GM12878 (cell line): ENCODE measurements around the gene NFAM1. TPM values are rescaled to one million over a fixed set of nuclear protein-coding genes. Genes with fewer than 3 reads are reported as not detected.

Source experiments
- ATAC-seq: fragments of 200-7000 bp; cut with Tn5 transposase; 3 replicates; pipeline ENCODE4 v1.9.1; 2020; ENCODE audit warnings: mild to moderate bottlenecking, moderate library complexity
- BruUV-seq: library from RNA; stranded (reverse); fragments of 400-500 nt; replicated peaks from 2 replicates; lab custom pipeline; 2021; lab: Mats Ljungman, UMichigan
- CTCF ChIA-PET: fragments of 300-600 bp; sonication (Branson Sonifier 250); formaldehyde crosslinking; extraction: SDS; loops from one replicate; lab custom pipeline; 2021; ENCODE audit warnings: inconsistent platforms; lab: Yijun Ruan, JAX
- POLR2A ChIA-PET: fragments of 350-600 bp; formaldehyde crosslinking; extraction: SDS; loops from one replicate; lab custom pipeline; 2021; ENCODE audit warnings: inconsistent platforms; lab: Charles Lee
- RAD21 ChIA-PET: fragments of 300-600 bp; sonication (Branson Sonifier 250); formaldehyde crosslinking; loops from one replicate; lab custom pipeline; 2023; ENCODE audit warnings: antibody characterized with exemption; ENCODE audit not compliant: unreplicated experiment; lab: Charles Lee
- SMC1A ChIA-PET: fragments of 300-600 bp; sonication (Branson Sonifier 250); formaldehyde crosslinking; loops from one replicate; lab custom pipeline; 2023; ENCODE audit not compliant: unreplicated experiment, uncharacterized antibody; lab: Charles Lee
- DNase-seq: peaks from one replicate; pipeline ENCODE4 v3.0.0-alpha.2; 2011; ENCODE audit warnings: low read depth, low spot score
- FAIRE-seq: peaks from 3 replicates; lab custom pipeline; 2011; peaks lifted over from hg19 to GRCh38; lab: Jason Lieb, UNC
- H2AFZ ChIP-seq: 2 replicates; pipeline ENCODE4 v1.6.0; 2011; ENCODE audit warnings: low read depth, low read length, control low read depth; ENCODE audit not compliant: control insufficient read depth
- H3K27ac ChIP-seq: 2 replicates; pipeline ENCODE4 v1.5.1; 2011; ENCODE audit warnings: control low read depth; ENCODE audit not compliant: control insufficient read depth, insufficient read depth
- H3K27me3 ChIP-seq, 2 experiments: replicated peaks in 1 of 2; 2 replicates each; pipeline versions ENCODE4 v1.6.0 to v1.6.1; 2011; ENCODE audit warnings: low read length in 1 of 2; ENCODE audit not compliant: control insufficient read depth in 2 of 2, insufficient read depth in 2 of 2
- H3K36me3 ChIP-seq, 2 experiments: 2 replicates each; pipeline ENCODE4 v1.5.1; 2011; ENCODE audit warnings: low read length in 1 of 2; ENCODE audit not compliant: control insufficient read depth in 2 of 2, insufficient read depth in 2 of 2
- H3K4me1 ChIP-seq: 2 replicates; pipeline ENCODE4 v1.6.1; 2011; ENCODE audit warnings: mild to moderate bottlenecking, low read length, moderate library complexity, mixed read lengths; ENCODE audit not compliant: control insufficient read depth, insufficient read depth
- H3K4me2 ChIP-seq: 2 replicates; pipeline ENCODE4 v1.6.0; 2011; ENCODE audit warnings: control low read depth; ENCODE audit not compliant: control insufficient read depth, insufficient read depth
- H3K4me3 ChIP-seq: fragments of 200-600 bp; sonication (generic); 2 replicates; pipeline ENCODE4 v1.5.1; 2016
- H3K79me2 ChIP-seq: 2 replicates; pipeline ENCODE4 v1.6.0; 2011; ENCODE audit warnings: low read length; ENCODE audit not compliant: control insufficient read depth, insufficient read depth
- H3K9ac ChIP-seq: 2 replicates; pipeline ENCODE4 v1.8.0; 2011; ENCODE audit warnings: low read length, control low read depth, mixed read lengths; ENCODE audit not compliant: control insufficient read depth, insufficient read depth
- H3K9me3 ChIP-seq: replicated peaks from 3 replicates; pipeline ENCODE4 v1.5.1; 2011; ENCODE audit warnings: mild to moderate bottlenecking, low read length; ENCODE audit not compliant: control insufficient read depth, insufficient read depth
- H4K20me1 ChIP-seq: 2 replicates; pipeline ENCODE4 v1.6.0; 2011; ENCODE audit not compliant: control insufficient read depth, insufficient read depth
- BCLAF1 ChIP-seq: fragments of 450-650 bp; IDR thresholded peaks from 2 replicates; pipeline ENCODE4 v1.6.1; 2017; ENCODE audit warnings: antibody characterized with exemption, mild to moderate bottlenecking, moderate library complexity
- CBX5 ChIP-seq: sonication (generic); IDR thresholded peaks from 2 replicates; pipeline ENCODE4 v1.6.1; 2016; ENCODE audit warnings: low read depth, moderate library complexity, mild to moderate bottlenecking, inconsistent platforms
- CREM ChIP-seq: IDR thresholded peaks from 2 replicates; pipeline ENCODE4 v1.6.1; 2014; ENCODE audit warnings: antibody characterized with exemption, low read depth
- DPF2 ChIP-seq: fragments of 450-650 bp; IDR thresholded peaks from 2 replicates; pipeline ENCODE4 v1.6.1; 2017; ENCODE audit warnings: mild to moderate bottlenecking
- FOXM1 ChIP-seq: IDR thresholded peaks from 2 replicates; pipeline ENCODE4 v1.6.1; 2012; ENCODE audit warnings: low read depth, mild to moderate bottlenecking, inconsistent platforms, low read length, moderate library complexity
- JUNB ChIP-seq: IDR thresholded peaks from 2 replicates; pipeline ENCODE4 v1.6.1; 2016; ENCODE audit warnings: antibody characterized with exemption, mild to moderate bottlenecking
- NFIC ChIP-seq: IDR thresholded peaks from 2 replicates; pipeline ENCODE4 v1.6.1; 2012; ENCODE audit warnings: low read depth, mild to moderate bottlenecking, inconsistent platforms, low read length, moderate library complexity
- NKRF ChIP-seq: fragments of 450-650 bp; conservative IDR thresholded peaks from 2 replicates; pipeline ENCODE4 v1.6.1; 2017; ENCODE audit warnings: mild to moderate bottlenecking, moderate library complexity
- NR2C1 ChIP-seq: fragments of 450-650 bp; IDR thresholded peaks from 2 replicates; pipeline ENCODE4 v1.6.1; 2017; ENCODE audit warnings: antibody characterized with exemption, mild to moderate bottlenecking, moderate library complexity
- PML ChIP-seq: IDR thresholded peaks from 2 replicates; pipeline ENCODE4 v1.6.1; 2012; ENCODE audit warnings: low read length, inconsistent platforms
- PRDM15 ChIP-seq: fragments of 450-650 bp; formaldehyde crosslinking; IDR thresholded peaks from 2 replicates; pipeline ENCODE4 v1.4.0; 2020; ENCODE audit warnings: mild to moderate bottlenecking, moderate library complexity
- RELA ChIP-seq: fragments of 450-650 bp; IDR thresholded peaks from 2 replicates; pipeline ENCODE4 v1.8.0; 2014; ENCODE audit warnings: borderline replicate concordance; ENCODE audit not compliant: partially characterized antibody
- RUNX3 ChIP-seq: IDR thresholded peaks from 2 replicates; pipeline ENCODE4 v1.6.1; 2012; ENCODE audit warnings: low read length, inconsistent platforms
- SMC3 ChIP-seq: IDR thresholded peaks from 2 replicates; pipeline ENCODE4 v1.6.1; 2011; ENCODE audit warnings: low read length, improper control_type of control experiment, borderline replicate concordance
- TCF7 ChIP-seq: IDR thresholded peaks from 2 replicates; pipeline ENCODE4 v1.6.1; 2014; ENCODE audit warnings: antibody characterized with exemption, borderline replicate concordance
- ZNF384 ChIP-seq: IDR thresholded peaks from 2 replicates; pipeline ENCODE4 v1.6.1; 2012; ENCODE audit warnings: low read depth, mild to moderate bottlenecking, low read length, improper control_type of control experiment, borderline replicate concordance
- WGBS: methylation state at CpG from one replicate; pipeline ENCODE4 v1.1.6; 2016; ENCODE audit warnings: low lambda C conversion rate; ENCODE audit not compliant: insufficient replicate concordance, insufficient coverage; ENCODE audit errors: missing lambda C conversion rate; 5-methylcytosine and 5-hydroxymethylcytosine counted together
- in situ Hi-C: fragments of 300-500 bp; cut with MboI; formaldehyde crosslinking; loops from 9 replicates; pipeline ENCODE4 v1.14.3; 2018; ENCODE audit warnings: mixed read lengths
- intact Hi-C: fragments of 100-400 bp; cut with micrococcal nuclease; formaldehyde crosslinking; loops from one replicate; pipeline ENCODE4 v1.14.2; 2022; ENCODE audit not compliant: unreplicated experiment
- polyA plus RNA-seq, 11 experiments: library from polyadenylated mRNA; depleted of rRNA in 4 of 11; unstranded in 6 of 11; stranded (reverse) in 5 of 11; fragments of >200 nt; fragmentation: Nextera tagmentation in 4 of 11; fragmentation: Illumina TruSeq in 1 of 11; extraction: Ambion mirVana in 4 of 11; extraction: Trizol in 1 of 11; gene quantifications; 1 replicate in 1 of 11; 2 replicates in 10 of 11; pipeline versions ENCODE4 v1.2.1 to v1.2.3, GENCODE V29; 2011 to 2016; ENCODE audit warnings: inconsistent platforms in 2 of 11, missing spikeins in 2 of 11, low read depth in 1 of 11
- total RNA-seq, 4 experiments: library from RNA; depleted of rRNA in 3 of 4; stranded (reverse); fragments of >200 nt in 3 of 4; fragmentation: Illumina TruSeq in 1 of 4; extraction: Trizol in 1 of 4; gene quantifications; 2 replicates each; pipeline versions ENCODE4 v1.2.1 to v1.2.3, GENCODE V29; 2013 to 2021

The NFAM1 gene
- total and polyA plus RNA-seq, 10 of the 15 experiments (the other 5 are each of a cell fraction or from before 2014, with no cell fraction given): 0.13 to 1.3 (median 0.24) TPM; not detected in 3

GRCh38 chr22:42350373-42350772 lies 81.8 kb downstream of the NFAM1 start:
- Histone ChIP-seq H3K9me3 (no peaks in the 10 kb centered on the region), H3K4me3 (no peak overlapping the region), H3K4me2 (no peak overlapping the region), H4K20me1 (no peaks in the 10 kb centered on the region), H3K9ac (no peak overlapping the region), H3K36me3 (no peaks in the 10 kb centered on the region), H3K27ac (no peak overlapping the region), H3K79me2 (no peaks in the 10 kb centered on the region), H2AFZ (no peak overlapping the region), H3K27me3 (no peaks in the 10 kb centered on the region; a peak in 1 of 4 replicates), H3K4me1 (no peaks in the 10 kb centered on the region)
- DNase-seq (no peak), FAIRE-seq (no peak), ATAC-seq (no peak)
- 59% methylated on average over 4 of the region's 4 CpGs for WGBS
- intact Hi-C loops: no loop called here
- no TSS peak for BruUV-seq
- ChIA-PET RAD21 (no interaction called here), CTCF (no interaction called here), SMC1A (no interaction called here), POLR2A (no interaction called here)
- in situ Hi-C loops: no loop called here
- TF ChIP-seq NFIC (no peak), NKRF (no peak), SMC3 (no peak), RUNX3 (no peak), DPF2 (no peak), NR2C1 (no peak), CREM (no peak), PRDM15 (CRISPR knock-in tag) (no peak), PML (no peak), CBX5 (no peak), JUNB (no peak), FOXM1 (no peak), BCLAF1 (no peak), ZNF384 (no peak), RELA (no peak), TCF7 (no peak)
